Lower lobe of right lung (tissue), 2 donors: ENCODE measurements around the gene DLGAP1. TPM values are rescaled to one million over a fixed set of nuclear protein-coding genes. Genes with fewer than 3 reads are reported as not detected.

Experiments used
- ATAC-seq, 2 donors: fragments of 200-7000 bp; cut with Tn5 transposase; one replicate each; pipeline ENCODE4 v1.9.1; 2020 to 2022; ENCODE audit warnings: mild to moderate bottlenecking in 2 of 2, moderate library complexity in 2 of 2
- DNase-seq: peaks from one replicate; pipeline ENCODE4 v3.0.0-alpha.2; 2020
- H3K27ac ChIP-seq: fragments of 200-600 bp; one replicate; pipeline ENCODE4 v1.8.0; 2022
- H3K27me3 ChIP-seq: fragments of 200-600 bp; one replicate; pipeline ENCODE4 v1.8.0; 2022; ENCODE audit warnings: low read depth
- H3K36me3 ChIP-seq: fragments of 200-600 bp; one replicate; pipeline ENCODE4 v1.8.0; 2022; ENCODE audit warnings: mild to moderate bottlenecking
- H3K4me1 ChIP-seq: fragments of 200-600 bp; one replicate; pipeline ENCODE4 v1.8.0; 2022
- H3K4me3 ChIP-seq: fragments of 200-600 bp; one replicate; pipeline ENCODE4 v1.8.0; 2022; ENCODE audit warnings: mild to moderate bottlenecking
- H3K9me3 ChIP-seq: fragments of 200-600 bp; one replicate; pipeline ENCODE4 v1.8.0; 2022
- CTCF ChIP-seq: fragments of 200-600 bp; IDR thresholded peaks from one replicate; pipeline ENCODE4 v1.8.0; 2022; ENCODE audit warnings: antibody characterized with exemption, mild to moderate bottlenecking
- intact Hi-C: fragments of 100-400 bp; cut with DNase I; formaldehyde crosslinking; loops from one replicate; pipeline ENCODE4 v1.11.0; 2022
- total RNA-seq: library from RNA; stranded (reverse); fragmentation: NEBNext Ultra II Directional; extraction: Animal tissue kit (Norgen Biotek cat#: 25700); gene quantifications from one replicate; pipeline ENCODE4 v1.2.1, GENCODE V29; 2021
- donor health status: DM: no; HTN: yes; CAD: no; lungs with severe emphysema.

Gene DLGAP1
- total RNA-seq, 1 donor from 2014 or later: 3.8 TPM

GRCh38 chr18:3649135-3649632 lies 805.9 kb downstream of the DLGAP1 start:
- Histone ChIP-seq H3K27me3 (no peaks in the 10 kb centered on the region), H3K36me3 (no peaks in the 10 kb centered on the region), H3K27ac (no peak overlapping the region), H3K4me1 (peaks cover 16% of the 10 kb centered on the region), H3K9me3 (no peaks in the 10 kb centered on the region), H3K4me3 (no peak overlapping the region)
- TF ChIP-seq CTCF: no peak
- intact Hi-C loops: no loop called here
- no peak for ATAC-seq
- no peak for DNase-seq

- Histone ChIP-seq H3K27me3 (no peaks in the 10 kb centered on the region), H3K9me3 (no peaks in the 10 kb centered on the region)
- no peak for TF ChIP-seq CTCF
These were observed 806.5 kb downstream of the DLGAP1 start for GRCh38 chr18:3648641-3649040.

GRCh38 chr18:3648200-3648599 lies 806.9 kb downstream of the DLGAP1 start:
- Histone ChIP-seq H3K4me1 (peaks cover 16% of the 10 kb centered on the region), H3K36me3 (no peaks in the 10 kb centered on the region), H3K27ac (no peak overlapping the region), H3K4me3 (no peak overlapping the region), H3K27me3 (no peaks in the 10 kb centered on the region), H3K9me3 (no peaks in the 10 kb centered on the region)
- no peak for TF ChIP-seq CTCF
- no peak for DNase-seq
- intact Hi-C loops: no loop called here
- ATAC-seq: no peak

More at GRCh38 chr18:3648641-3649040, 806.5 kb downstream of the DLGAP1 start:
- Histone ChIP-seq H3K4me1 (peaks cover 16% of the 10 kb centered on the region), H3K27ac (no peak overlapping the region), H3K4me3 (no peak overlapping the region), H3K36me3 (no peaks in the 10 kb centered on the region)
- no peak for ATAC-seq
- no peak for DNase-seq
- intact Hi-C loops: no loop called here

- intact Hi-C loops: no loop called here
- Histone ChIP-seq H3K27me3 (no peaks in the 10 kb centered on the region), H3K9me3 (no peaks in the 10 kb centered on the region), H3K36me3 (no peaks in the 10 kb centered on the region), H3K4me3 (no peak overlapping the region), H3K27ac (no peak overlapping the region), H3K4me1 (peaks cover 13% of the 10 kb centered on the region)
- TF ChIP-seq CTCF: no peak
- no peak for DNase-seq
- no peak for ATAC-seq
These were observed 807.5 kb downstream of the DLGAP1 start for GRCh38 chr18:3647636-3648035.

- Histone ChIP-seq H3K27me3 (no peaks in the 10 kb centered on the region), H3K4me3 (no peak overlapping the region), H3K9me3 (no peaks in the 10 kb centered on the region), H3K4me1 (peaks cover 13% of the 10 kb centered on the region), H3K27ac (no peak overlapping the region), H3K36me3 (no peaks in the 10 kb centered on the region)
- intact Hi-C loops: no loop called here
- ATAC-seq (no peak), DNase-seq (no peak)
- no peak for TF ChIP-seq CTCF
These were observed 809.5 kb downstream of the DLGAP1 start for GRCh38 chr18:3645384-3646156.
